ENCODE results near the gene PARD3B. TPM values are rescaled to one million over a fixed set of nuclear protein-coding genes. Genes with fewer than 3 reads are reported as not detected.

Gene PARD3B
- total RNA-seq, 4 donors from 2014 or later: 32.6 to 65.7 (median 38.6) TPM

GRCh38 chr2:204507636-204508035 lies 37.6 kb upstream of the PARD3B start:
- Histone ChIP-seq H3K27ac (no peak overlapping the region), H3K4me1 (peaks cover 0 to 6% (median 2%) of the 10 kb centered on the region in 4 donors), H3K36me3 (no peaks in the 10 kb centered on the region), H3K9me3 (no peaks in the 10 kb centered on the region), H3K4me3 (no peak overlapping the region), H3K27me3 (no peaks in the 10 kb centered on the region)
- in situ Hi-C loops (cut with MboI; ENCODE audit: low pct_ligation_motif_present in 1 of 4, low pct_unique_long_range_greater_than_20kb in 1 of 4, low sequenced_read_pairs in 3 of 4) (no loop called here), intact Hi-C loops (cut with DNase I; ENCODE audit: low total_unique reads) (no loop called here)
- WGBS, 2 donors (ENCODE audit: low coverage in 1 of 2): 70 to 94% methylated on average over 2 to 5 of the region's 5 CpGs
- TF ChIP-seq POLR2A (IDR thresholded peaks at IDR 0.05) (no peak), EP300 (IDR thresholded peaks at IDR 0.05; ENCODE audit: low read depth) (no peak), POLR2AphosphoS5 (IDR thresholded peaks at IDR 0.05) (no peak)
- TF ChIP-seq, protein P1, sequence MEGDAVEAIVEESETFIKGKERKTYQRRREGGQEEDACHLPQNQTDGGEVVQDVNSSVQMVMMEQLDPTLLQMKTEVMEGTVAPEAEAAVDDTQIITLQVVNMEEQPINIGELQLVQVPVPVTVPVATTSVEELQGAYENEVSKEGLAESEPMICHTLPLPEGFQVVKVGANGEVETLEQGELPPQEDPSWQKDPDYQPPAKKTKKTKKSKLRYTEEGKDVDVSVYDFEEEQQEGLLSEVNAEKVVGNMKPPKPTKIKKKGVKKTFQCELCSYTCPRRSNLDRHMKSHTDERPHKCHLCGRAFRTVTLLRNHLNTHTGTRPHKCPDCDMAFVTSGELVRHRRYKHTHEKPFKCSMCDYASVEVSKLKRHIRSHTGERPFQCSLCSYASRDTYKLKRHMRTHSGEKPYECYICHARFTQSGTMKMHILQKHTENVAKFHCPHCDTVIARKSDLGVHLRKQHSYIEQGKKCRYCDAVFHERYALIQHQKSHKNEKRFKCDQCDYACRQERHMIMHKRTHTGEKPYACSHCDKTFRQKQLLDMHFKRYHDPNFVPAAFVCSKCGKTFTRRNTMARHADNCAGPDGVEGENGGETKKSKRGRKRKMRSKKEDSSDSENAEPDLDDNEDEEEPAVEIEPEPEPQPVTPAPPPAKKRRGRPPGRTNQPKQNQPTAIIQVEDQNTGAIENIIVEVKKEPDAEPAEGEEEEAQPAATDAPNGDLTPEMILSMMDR (IDR thresholded peaks at IDR 0.05): no peak
- no peak for DNase-seq

- peak overlapping the region in 1 of 4 donors; percentile 58 for H3K27ac ChIP-seq
- H3K36me3 ChIP-seq: no peaks in the 10 kb centered on the region
- intact Hi-C loops (cut with DNase I; ENCODE audit: low total_unique reads) (no loop called here), in situ Hi-C loops (cut with MboI; ENCODE audit: low pct_ligation_motif_present in 1 of 4, low pct_unique_long_range_greater_than_20kb in 1 of 4, low sequenced_read_pairs in 3 of 4) (no loop called here)
- no peaks in the 10 kb centered on the region for H3K4me1 ChIP-seq
- no peaks in the 10 kb centered on the region for H3K9me3 ChIP-seq
- no peaks in the 10 kb centered on the region for H3K27me3 ChIP-seq
- TF ChIP-seq POLR2A (IDR thresholded peaks at IDR 0.05): no peak
- TF ChIP-seq POLR2AphosphoS5 (IDR thresholded peaks at IDR 0.05): peak in 2 of 3 donors; percentile 3 to 6
- WGBS, 2 donors (ENCODE audit: low coverage in 1 of 2): 27 to 64% methylated on average over 2 to 4 of the region's 4 CpGs
- no peak for DNase-seq
- H3K4me3 ChIP-seq: no peak overlapping the region
These were observed 34.4 kb upstream of the PARD3B start for GRCh38 chr2:204510709-204511420.

- in situ Hi-C loops (cut with MboI; ENCODE audit: low pct_ligation_motif_present in 1 of 4, low pct_unique_long_range_greater_than_20kb in 1 of 4, low sequenced_read_pairs in 3 of 4): no loop called here
These were observed 30.8 kb upstream of the PARD3B start for GRCh38 chr2:204514439-204514838.

DNA sequence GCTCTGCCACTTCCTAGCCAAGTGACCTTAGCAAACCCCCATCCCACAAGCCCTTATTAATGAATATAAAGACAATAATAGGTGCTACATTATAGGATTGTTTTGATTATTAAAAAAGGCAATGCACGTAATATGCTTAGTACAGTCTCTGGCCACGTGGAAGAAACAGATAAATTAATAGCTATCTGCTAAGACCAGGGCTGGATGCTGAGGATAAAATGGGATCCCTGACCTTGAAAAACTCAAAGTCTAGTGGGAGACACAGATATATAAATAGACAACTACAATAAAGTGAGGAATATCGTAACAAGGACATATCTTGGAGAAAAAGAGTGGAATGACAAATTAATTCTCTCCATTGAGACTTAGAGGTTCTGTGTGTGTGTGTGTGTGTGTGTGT lies 29.9 kb upstream of the PARD3B start:
- Histone ChIP-seq H3K4me1 (no peaks in the 10 kb centered on the region), H3K4me3 (no peak overlapping the region), H3K9me3 (no peaks in the 10 kb centered on the region), H3K36me3 (no peaks in the 10 kb centered on the region), H3K27me3 (no peaks in the 10 kb centered on the region), H3K27ac (no peak overlapping the region)
- in situ Hi-C loops (cut with MboI; ENCODE audit: low pct_ligation_motif_present in 1 of 4, low pct_unique_long_range_greater_than_20kb in 1 of 4, low sequenced_read_pairs in 3 of 4) (no loop called here), intact Hi-C loops (cut with DNase I; ENCODE audit: low total_unique reads) (no loop called here)
- DNase-seq: no peak
- TF ChIP-seq, protein P1 (IDR thresholded peaks at IDR 0.05): no peak
- no peak for TF ChIP-seq POLR2A (IDR thresholded peaks at IDR 0.05)
- TF ChIP-seq EP300 (IDR thresholded peaks at IDR 0.05; ENCODE audit: low read depth): no peak
- no peak for TF ChIP-seq POLR2AphosphoS5 (IDR thresholded peaks at IDR 0.05)
- WGBS, 2 donors (ENCODE audit: low coverage in 1 of 2): 77 to 83% methylated on average over 3 of the region's 3 CpGs

More at GRCh38 chr2:204514439-204514838, 30.8 kb upstream of the PARD3B start:
- Histone ChIP-seq H3K4me1 (no peaks in the 10 kb centered on the region), H3K9me3 (no peaks in the 10 kb centered on the region), H3K4me3 (no peak overlapping the region), H3K27me3 (no peaks in the 10 kb centered on the region), H3K27ac (no peak overlapping the region), H3K36me3 (no peaks in the 10 kb centered on the region)
- no peak for DNase-seq
- TF ChIP-seq POLR2AphosphoS5 (IDR thresholded peaks at IDR 0.05): no peak
- TF ChIP-seq, protein P1 (IDR thresholded peaks at IDR 0.05): no peak
- intact Hi-C loops (cut with DNase I; ENCODE audit: low total_unique reads): no loop called here
- WGBS, 2 donors (ENCODE audit: low coverage in 1 of 2): 91 to 100% methylated on average over 1 to 2 of the region's 2 CpGs

DNA sequence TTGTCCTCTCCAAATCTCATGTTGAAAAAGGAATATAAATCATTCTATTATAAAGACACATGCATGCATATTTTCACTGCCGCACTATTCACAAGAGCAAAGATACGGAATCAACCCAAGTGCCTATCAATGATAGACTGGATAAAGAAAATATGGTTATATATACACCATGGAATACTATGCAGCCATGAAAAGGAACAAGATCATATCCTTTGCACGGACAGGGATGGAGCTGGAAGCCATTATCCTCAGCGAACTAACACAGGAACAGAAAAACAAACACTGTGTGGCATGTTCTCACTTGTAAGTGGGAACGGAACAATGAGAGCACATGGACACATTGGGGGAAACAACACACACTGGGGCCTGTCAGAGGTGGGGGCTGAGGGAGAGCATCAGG lies 28.1 kb upstream of the PARD3B start:
- H3K4me1 ChIP-seq: no peaks in the 10 kb centered on the region
- 81 to 96% methylated on average over 5 of the region's 5 CpGs for WGBS, 2 donors (ENCODE audit: low coverage in 1 of 2)
- in situ Hi-C loops (cut with MboI; ENCODE audit: low pct_ligation_motif_present in 1 of 4, low pct_unique_long_range_greater_than_20kb in 1 of 4, low sequenced_read_pairs in 3 of 4): no loop called here

More for the DNA sequence above, 28.1 kb upstream of the PARD3B start:
- no peaks in the 10 kb centered on the region for H3K9me3 ChIP-seq
- no peaks in the 10 kb centered on the region for H3K36me3 ChIP-seq
- no peak overlapping the region for H3K27ac ChIP-seq
- TF ChIP-seq EP300 (IDR thresholded peaks at IDR 0.05; ENCODE audit: low read depth): no peak
- no peak for TF ChIP-seq POLR2AphosphoS5 (IDR thresholded peaks at IDR 0.05)
- TF ChIP-seq, protein P1 (IDR thresholded peaks at IDR 0.05): no peak
- TF ChIP-seq POLR2A (IDR thresholded peaks at IDR 0.05): no peak
- no peak for DNase-seq
- no peaks in the 10 kb centered on the region for H3K27me3 ChIP-seq
- intact Hi-C loops (cut with DNase I; ENCODE audit: low total_unique reads): no loop called here
- H3K4me3 ChIP-seq: no peak overlapping the region

All from transverse colon (tissue), 4 donors.